GM21529 (cell line): ENCODE data around the gene ERCC4.
A peak's percentile ranks its signal among the peaks of the same experiment; 100 is the strongest.

ENCODE experiments used
- ATAC-seq: cut with Tn5 transposase; IDR thresholded peaks from one replicate; pipeline ENCODE4 v1.9.1; 2021; ENCODE audit not compliant: unreplicated experiment

The ERCC4 gene

GRCh38 chr16:13945744-13946485, 26.0 kb downstream of the ERCC4 start:
- no peak for ATAC-seq

GRCh38 chr16:13948086-13948485, 28.1 kb downstream of the ERCC4 start:
- ATAC-seq: no peak

GRCh38 chr16:13950821-13951547, 31.0 kb downstream of the ERCC4 start:
- ATAC-seq: no peak

- no peak for ATAC-seq
Observed at GRCh38 chr16:13951611-13952010, 31.7 kb downstream of the ERCC4 start.

- ATAC-seq: no peak
Observed at GRCh38 chr16:13953501-13953900, 33.5 kb downstream of the ERCC4 start.

DNA sequence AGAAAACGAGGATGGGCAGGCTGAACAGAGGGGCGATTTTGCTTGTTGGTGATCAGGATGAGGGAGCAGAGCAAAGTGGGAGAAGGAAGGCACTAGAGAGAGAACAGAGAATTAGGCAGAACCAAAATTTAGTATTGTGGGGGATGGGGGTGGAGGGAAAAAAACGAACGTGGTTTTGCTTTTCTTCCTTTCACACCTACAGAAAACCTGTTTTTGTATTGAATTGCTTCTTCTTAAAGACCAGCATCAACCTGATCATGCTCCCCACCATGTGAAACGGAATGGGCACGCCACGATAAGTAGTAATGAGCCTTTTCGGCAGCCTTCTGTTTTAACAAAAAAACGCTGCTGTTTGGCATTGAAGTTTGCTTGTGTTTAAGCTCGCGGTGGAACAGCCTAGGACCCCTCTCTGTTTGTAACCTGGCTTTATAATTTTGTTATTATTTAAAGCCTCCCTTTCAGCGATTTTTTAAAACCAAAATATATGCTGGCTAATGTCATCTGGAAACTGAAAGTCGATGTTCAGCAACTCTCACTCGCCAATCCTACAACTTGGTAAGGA, 36.8 kb downstream of the ERCC4 start:
- ATAC-seq: no peak

DNA sequence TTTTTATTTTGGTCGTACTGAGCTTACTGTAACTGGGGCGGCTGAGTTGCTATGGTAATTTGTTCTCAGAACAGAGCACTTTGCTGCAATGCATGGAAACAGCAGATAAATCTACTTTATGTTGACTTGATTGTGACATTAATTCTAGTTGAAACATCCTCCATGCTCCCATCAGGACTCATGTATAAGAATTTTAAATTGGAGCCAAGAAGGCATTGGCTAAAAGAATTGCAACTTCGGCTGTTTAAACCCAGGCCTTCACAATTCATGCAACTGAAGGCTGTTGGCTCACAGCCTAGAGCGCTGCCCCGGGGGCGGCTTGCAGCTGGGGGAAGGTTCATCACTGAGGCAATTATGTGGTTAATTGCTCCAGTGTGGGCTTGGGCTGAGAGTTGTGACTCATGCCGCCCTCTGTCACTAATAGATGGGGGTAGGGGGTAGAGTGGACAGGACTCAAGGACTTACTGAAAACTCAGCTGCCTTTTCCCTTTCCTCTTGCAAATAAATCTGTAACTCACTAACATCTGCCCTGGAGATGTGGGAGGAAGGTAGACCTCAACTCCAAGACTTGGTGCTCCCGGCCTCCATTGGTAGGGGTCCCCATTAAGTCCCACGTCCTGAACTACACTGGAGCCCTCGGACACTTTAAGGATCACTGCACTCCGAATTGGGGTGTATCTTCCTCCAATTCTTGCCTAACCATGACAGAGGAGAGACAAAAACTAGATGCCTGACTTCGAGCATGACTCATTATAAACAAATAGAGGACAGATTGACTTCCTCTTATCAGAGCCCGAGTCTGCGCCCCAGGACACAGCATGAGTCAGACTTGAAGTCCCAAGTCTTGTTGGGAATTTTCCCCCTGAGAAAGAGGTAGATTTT, 37.5 kb downstream of the ERCC4 start:
- peak; percentile 80 for ATAC-seq

DNA sequence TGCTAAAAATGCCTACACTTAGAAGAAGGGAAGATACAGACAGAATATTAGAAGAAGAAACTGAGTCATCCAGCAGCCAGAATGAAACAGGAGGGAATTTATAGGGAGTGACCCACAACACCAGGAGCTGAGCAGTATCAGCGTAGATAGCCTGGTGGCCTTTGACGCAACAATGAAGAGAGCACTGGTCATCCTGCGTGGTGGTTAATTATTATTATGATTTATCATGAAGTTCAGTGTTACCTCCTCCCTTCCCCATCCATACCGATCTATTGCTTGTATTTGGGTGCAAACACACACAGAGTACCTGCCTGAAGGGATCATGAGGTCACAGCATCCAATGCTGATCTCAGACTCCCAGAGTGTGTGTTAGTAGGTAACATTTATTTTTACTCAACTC, 38.5 kb downstream of the ERCC4 start:
- no peak for ATAC-seq

DNA sequence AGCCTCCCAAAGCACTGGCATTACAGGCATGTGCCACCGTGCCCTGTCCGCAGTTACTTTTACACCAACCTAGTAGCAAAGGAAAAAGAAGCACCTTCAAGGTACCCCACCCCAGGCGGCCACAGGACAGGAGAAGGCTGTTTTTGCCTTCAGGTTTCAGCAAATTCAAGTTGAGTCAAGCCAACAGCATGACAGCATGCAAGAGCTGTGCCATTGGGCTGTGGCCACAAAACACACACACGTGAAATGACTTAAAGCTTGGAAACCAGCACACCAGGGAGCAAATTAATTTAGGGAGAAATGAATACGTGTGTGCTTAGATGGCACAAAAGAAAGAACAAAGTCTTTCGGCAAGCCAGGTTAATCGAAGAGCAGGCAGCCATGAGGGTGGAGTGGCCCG, 39.7 kb downstream of the ERCC4 start:
- ATAC-seq: no peak

- ATAC-seq: no peak
Observed at GRCh38 chr16:13961099-13961811, 41.3 kb downstream of the ERCC4 start.

- ATAC-seq: no peak
Observed at GRCh38 chr16:13962232-13962631, 42.3 kb downstream of the ERCC4 start.

DNA sequence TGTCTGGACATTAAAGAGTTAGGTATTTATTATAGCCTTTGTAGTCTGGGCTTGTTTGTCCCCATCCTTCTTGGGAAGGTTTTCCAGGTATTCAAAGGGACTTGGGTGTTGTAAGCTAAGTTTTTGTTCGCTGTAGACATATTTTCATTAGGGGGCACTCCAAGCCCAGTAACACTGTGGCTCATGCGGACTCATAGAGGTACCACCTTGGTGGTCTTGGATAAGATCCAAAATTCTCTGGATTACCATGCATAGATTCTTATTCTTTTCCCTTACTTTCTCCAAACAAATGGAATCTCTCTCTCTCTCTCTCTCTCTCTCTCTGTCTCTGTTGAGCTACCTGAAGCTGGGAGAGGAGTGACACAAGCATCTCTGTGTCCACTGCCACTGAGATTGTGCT, 48.9 kb downstream of the ERCC4 start:
- no peak for ATAC-seq

- ATAC-seq: no peak
Observed at GRCh38 chr16:13969711-13970110, 49.8 kb downstream of the ERCC4 start.

DNA sequence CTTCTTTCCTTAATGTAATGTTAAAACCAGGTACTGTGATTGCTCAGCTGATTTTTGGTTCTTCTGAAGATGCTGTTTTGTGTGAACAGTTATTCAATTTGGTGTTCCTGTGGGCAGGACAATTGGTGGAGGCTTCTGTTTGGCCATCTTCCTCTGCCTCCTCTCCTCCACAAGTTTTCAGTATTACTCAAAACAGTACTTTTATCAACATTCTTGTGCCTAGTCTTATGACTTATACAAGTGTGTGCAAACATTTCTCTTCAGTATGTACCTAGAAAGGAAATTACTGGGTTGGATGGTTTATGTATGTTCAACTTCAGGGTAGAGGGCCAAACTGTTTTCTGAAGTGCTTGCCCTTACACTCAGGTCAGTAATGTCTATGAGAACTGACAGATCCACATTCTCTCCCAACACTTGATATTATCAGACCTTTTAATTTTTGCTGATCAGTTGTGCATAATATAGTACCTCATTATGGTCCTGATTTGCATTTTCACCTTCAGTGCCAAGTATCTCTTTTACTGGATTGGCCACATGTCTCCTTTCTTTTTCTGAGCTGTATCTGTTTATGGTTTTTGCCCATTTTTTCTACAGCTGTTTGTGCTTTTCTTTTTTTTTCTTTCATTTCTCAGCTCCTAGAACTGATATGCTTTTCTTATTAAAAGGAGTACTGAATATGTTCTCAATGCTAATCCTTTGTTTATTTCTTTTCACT, 50.9 kb downstream of the ERCC4 start:
- no peak for ATAC-seq

GRCh38 chr16:13973321-13974023, 53.5 kb downstream of the ERCC4 start:
- ATAC-seq: no peak

DNA sequence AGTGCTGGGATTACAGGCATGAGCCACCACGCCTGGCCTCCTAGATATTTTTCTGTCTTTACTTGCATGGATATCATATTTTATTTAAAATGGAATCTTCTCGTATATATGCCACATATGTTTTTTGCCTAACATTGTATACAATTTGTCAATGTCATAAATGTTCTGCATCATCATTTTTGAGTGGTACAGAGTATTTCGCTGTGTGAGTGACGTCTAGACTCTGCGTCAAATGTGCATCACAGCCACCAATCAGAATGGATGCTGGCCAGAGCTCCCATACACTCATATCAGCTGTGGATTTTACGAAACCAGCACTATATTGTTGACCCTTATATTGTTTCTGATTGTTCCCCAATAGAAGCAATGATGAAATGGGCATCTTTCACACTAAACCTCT, 57.2 kb downstream of the ERCC4 start:
- ATAC-seq: no peak

DNA sequence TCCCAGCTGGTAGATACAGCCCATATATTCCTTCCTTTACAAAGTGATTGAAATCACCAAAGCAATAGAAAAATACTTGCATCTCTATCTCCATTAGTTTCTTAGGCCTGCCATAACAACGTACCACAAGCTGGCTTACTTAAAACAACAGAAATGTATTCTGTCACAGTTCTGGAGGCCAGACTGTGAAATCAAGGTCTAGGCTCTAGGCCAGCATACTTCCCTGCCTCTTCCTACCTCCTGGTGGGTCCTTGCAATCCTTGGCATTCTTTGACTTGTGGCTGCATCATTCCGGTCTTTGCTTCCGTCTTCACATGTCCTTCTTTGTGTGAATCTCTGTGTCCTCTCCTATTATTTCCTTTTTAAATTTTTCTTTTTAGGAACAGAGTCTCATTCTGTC, 62.5 kb downstream of the ERCC4 start:
- ATAC-seq: no peak

GRCh38 chr16:13983625-13984024, 63.7 kb downstream of the ERCC4 start:
- ATAC-seq: no peak

DNA sequence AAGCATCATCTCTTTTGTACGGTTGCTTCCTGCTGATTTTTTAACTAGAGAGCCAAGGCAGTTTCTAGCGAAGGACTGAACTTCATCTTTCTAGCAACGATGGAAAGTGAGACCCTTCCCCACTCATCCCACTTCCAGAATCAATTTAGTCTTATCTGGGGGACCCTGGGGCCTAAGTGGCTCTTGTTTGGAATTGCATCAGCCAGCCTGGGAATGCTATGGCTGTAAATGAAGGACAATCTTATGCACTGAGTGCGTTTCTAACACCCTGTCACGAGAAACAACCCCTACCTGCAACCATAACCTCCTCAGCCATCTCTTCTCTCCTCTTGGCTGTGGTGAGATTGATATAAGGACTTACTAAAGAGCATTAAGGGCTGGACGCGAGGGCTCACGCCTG, 64.8 kb downstream of the ERCC4 start:
- ATAC-seq: no peak
